Measurements from ENCODE around the gene ZMYND11. TPM values are rescaled to one million over a fixed set of nuclear protein-coding genes. Genes with fewer than 3 reads are reported as not detected.

ZMYND11 gene
- total RNA-seq, 1 experiment from 2014 or later: 88.5 TPM

DNA sequence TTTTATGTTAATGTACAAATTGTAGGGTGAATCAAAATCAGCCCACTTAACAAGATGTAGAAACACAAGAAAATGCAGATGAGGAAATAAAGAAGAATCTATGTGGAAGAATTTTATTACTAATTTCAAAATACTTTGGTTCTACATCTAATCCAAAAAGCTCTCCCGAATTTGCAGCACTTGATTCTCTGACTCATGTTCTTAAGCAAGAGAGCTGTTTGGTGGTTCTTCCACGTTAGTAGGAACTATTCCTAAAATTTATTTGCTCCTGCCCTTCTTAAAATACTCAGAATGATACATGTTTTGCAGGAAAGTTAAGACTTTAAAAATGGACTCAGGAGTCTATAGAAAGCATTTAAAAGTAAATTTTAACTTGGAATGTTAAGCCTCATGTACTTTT lies 91.8 kb downstream of the ZMYND11 start:
- H3K27me3 ChIP-seq (replicated peaks): no peaks in the 10 kb centered on the region
- H3K36me3 ChIP-seq: no peaks in the 10 kb centered on the region
- H3K4me3 ChIP-seq: no peak overlapping the region
- H3K4me1 ChIP-seq (replicated peaks): no peaks in the 10 kb centered on the region
- no peak for DNase-seq (ENCODE audit: low read depth in 1 of 2, low spot score in 2 of 2)
- no peaks in the 10 kb centered on the region for H3K9me3 ChIP-seq (replicated peaks)
- no peak overlapping the region for H3K27ac ChIP-seq

DNA sequence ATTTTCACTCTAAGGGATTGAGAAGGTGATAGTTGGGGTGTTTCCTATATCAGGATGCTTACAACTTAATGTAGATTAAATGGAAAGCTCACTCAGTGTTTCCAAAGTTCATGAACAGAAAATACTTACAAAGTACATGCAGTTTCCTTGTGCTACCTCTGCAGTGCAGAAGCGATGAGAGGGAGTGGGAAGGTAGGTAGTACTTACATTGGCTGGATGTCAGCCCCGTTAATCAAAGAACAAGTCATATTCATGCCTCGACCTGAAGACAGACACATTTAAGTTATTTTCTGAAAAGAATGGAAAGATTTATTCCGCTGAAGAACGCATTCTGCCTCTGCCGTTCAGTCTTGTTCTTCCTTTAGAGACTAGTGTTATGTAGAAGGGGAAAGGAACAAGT lies 93.1 kb downstream of the ZMYND11 start:
- Histone ChIP-seq H3K27ac (no peak overlapping the region), H3K9me3 (replicated peaks) (no peaks in the 10 kb centered on the region), H3K4me1 (replicated peaks) (no peaks in the 10 kb centered on the region), H3K4me3 (no peak overlapping the region), H3K36me3 (no peaks in the 10 kb centered on the region), H3K27me3 (replicated peaks) (no peaks in the 10 kb centered on the region)
- DNase-seq (ENCODE audit: low read depth in 1 of 2, low spot score in 2 of 2): no peak

DNA sequence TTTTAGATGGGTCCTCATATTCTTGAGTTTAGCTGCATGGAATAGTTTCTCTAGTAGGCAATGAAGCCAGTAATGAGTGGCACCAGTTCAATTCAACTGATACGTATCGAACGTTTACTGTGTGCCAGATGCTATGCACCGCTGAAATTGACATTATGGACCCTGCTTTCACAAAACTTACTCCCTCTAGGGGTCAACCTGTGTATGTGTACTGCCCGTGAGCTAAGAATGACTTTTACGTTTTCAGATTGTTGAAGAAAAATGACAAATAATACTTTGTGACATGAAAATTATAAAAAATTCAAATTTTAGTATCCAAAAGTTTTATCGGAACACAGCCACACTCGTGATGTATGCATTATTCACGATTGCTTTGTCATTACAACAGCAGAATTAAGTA lies 95.5 kb downstream of the ZMYND11 start:
- Histone ChIP-seq H3K4me3 (no peak overlapping the region), H3K36me3 (no peaks in the 10 kb centered on the region), H3K27me3 (replicated peaks) (no peaks in the 10 kb centered on the region), H3K4me1 (replicated peaks) (no peaks in the 10 kb centered on the region), H3K27ac (no peak overlapping the region), H3K9me3 (replicated peaks) (no peaks in the 10 kb centered on the region)
- peak in 1 of 2 experiments; percentile 16 for DNase-seq (ENCODE audit: low read depth in 1 of 2, low spot score in 2 of 2)

DNA sequence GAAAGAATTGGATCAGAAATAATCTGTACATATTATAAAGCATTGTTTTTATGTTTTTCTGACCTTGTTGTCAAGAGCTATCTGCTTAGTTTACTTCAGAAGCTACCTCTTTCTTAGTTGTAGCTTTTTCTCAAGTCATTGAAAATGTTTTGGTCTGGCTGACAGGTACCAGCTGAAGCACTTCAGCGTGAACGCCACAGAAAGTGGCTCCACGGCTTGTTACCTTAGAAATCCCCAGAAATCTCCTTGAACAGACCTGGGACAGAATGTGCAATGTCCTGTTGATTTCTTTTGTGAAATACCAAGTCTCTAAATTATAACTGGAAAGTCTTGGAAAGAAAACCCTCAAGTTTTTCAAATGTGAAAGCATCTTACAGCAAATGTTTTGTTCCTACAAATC lies 96.8 kb downstream of the ZMYND11 start:
- Histone ChIP-seq H3K4me1 (replicated peaks) (no peaks in the 10 kb centered on the region), H3K9me3 (replicated peaks) (no peaks in the 10 kb centered on the region)
- DNase-seq (ENCODE audit: low read depth in 1 of 2, low spot score in 2 of 2): no peak

DNA sequence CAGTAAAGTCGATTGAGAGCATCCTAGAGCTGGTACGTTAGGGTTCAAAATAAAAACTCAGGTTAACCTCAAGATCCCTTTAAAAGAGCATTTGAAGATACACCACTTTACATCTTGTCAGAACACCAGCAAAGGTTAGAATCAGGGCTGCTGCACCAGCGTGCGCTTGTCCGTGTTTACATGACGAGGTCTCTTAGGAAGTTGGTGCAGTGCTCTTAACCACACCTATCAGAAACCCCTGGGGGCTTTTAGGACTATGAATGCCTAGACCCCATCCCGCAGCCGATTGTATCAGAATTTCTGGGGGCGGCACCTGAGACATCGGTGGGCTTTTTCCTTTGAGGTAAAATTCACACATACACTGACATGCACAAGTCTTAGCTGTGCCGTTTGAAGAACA lies 97.6 kb downstream of the ZMYND11 start:
- Histone ChIP-seq H3K4me1 (replicated peaks) (no peaks in the 10 kb centered on the region), H3K9me3 (replicated peaks) (no peaks in the 10 kb centered on the region), H3K27ac (no peak overlapping the region), H3K27me3 (replicated peaks) (0 out of 2 replicates have a peak, but pooled peaks cover 2% of the 10 kb centered on the region), H3K4me3 (no peak overlapping the region), H3K36me3 (peaks cover 8% of the 10 kb centered on the region; the same call in 1 of the 2 replicates)
- no peak for DNase-seq (ENCODE audit: low read depth in 1 of 2, low spot score in 2 of 2)

More for the DNA sequence above, 96.8 kb downstream of the ZMYND11 start:
- Histone ChIP-seq H3K36me3 (peaks cover 3% of the 10 kb centered on the region; the same call in 1 of the 2 replicates), H3K4me3 (no peak overlapping the region), H3K27ac (no peak overlapping the region), H3K27me3 (replicated peaks) (no peaks in the 10 kb centered on the region)

DNA sequence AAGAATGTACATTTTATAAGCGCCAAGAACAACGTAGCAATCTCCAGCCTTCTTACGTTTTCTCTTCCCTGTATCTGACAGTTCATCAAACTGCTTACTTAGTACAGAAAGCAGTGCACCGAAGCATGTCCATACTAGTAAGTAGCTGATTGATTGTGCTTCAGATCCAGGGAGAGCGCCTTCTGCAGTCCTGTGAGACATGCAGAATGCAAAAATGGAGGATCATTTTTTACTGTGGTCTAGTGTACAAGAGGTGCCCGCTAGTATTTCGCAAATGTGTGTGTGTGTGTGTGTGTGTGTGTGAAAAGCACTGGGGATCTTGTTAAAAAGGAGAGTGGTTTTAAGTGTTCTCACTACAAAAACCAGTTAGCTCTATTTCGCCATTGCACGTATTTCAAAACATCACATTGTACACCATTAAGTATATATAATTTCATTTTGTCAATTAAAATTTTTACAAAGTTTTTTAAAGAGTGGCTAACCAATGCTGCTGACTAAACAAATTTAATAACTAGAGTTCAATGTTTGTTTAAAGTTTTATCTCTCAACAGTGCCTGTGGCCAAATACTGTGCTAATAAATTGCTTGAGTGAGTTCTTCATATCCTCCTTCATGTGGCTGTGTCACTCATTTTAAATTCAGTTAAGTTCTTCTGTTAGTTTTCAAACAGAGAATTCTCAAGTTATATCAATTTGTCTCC lies 99.6 kb downstream of the ZMYND11 start:
- H3K36me3 ChIP-seq: peaks cover 21% of the 10 kb centered on the region
- no peak for DNase-seq (ENCODE audit: low read depth in 1 of 2, low spot score in 2 of 2)
- H3K27ac ChIP-seq: no peak overlapping the region
- 0 out of 2 replicates have a peak, but pooled peaks cover 2% of the 10 kb centered on the region for H3K27me3 ChIP-seq (replicated peaks)
- no peak overlapping the region for H3K4me3 ChIP-seq
- no peaks in the 10 kb centered on the region for H3K4me1 ChIP-seq (replicated peaks)
- no peaks in the 10 kb centered on the region for H3K9me3 ChIP-seq (replicated peaks)

DNA sequence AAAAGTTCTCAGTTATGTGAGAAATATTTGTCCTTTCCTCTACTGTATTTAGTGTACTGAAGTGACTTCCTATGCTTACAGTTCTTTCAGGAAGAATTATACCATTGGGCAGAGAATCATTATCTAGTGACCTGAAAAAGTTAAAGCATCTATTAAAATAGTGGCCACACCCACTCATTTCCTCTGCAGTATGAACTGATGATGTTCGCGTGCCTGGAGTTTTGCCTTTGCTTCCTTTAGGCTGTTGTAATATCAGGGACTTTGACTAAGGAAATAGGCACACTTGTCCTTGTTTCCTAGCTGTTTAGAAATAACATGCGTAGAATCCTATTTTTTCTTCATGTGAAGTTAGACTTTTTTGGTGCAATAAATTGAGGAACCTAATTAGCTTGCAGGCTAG lies 100.7 kb downstream of the ZMYND11 start:
- Histone ChIP-seq H3K9me3 (replicated peaks) (no peaks in the 10 kb centered on the region), H3K4me3 (no peak overlapping the region), H3K27ac (no peak overlapping the region), H3K36me3 (peaks cover 24% of the 10 kb centered on the region), H3K4me1 (replicated peaks) (no peaks in the 10 kb centered on the region), H3K27me3 (replicated peaks) (0 out of 2 replicates have a peak, but pooled peaks cover 2% of the 10 kb centered on the region)
- DNase-seq (ENCODE audit: low read depth in 1 of 2, low spot score in 2 of 2): no peak

DNA sequence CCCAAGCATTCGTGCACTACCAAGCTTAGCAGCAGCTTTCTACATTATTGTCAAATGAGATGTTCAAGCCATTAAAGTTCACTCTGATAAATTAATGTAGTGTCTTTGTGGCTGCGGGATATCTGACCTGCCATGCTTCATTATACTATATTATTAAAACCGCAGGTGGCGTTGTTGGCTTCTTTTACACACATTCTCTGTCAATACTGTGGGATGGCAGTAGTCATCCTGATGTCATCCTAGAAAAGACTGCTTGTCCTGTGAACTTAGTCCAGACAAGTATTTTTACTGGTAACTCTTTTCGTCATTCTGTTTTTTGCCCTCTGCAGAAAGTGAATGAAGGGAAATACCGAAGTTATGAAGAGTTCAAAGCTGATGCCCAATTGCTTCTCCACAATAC lies 103.9 kb downstream of the ZMYND11 start:
- Histone ChIP-seq H3K9me3 (replicated peaks) (no peaks in the 10 kb centered on the region), H3K36me3 (peaks cover 44% of the 10 kb centered on the region), H3K4me3 (no peak overlapping the region), H3K27me3 (replicated peaks) (0 out of 2 replicates have a peak, but pooled peaks cover 2% of the 10 kb centered on the region), H3K4me1 (replicated peaks) (no peaks in the 10 kb centered on the region), H3K27ac (no peak overlapping the region)
- no peak for DNase-seq (ENCODE audit: low read depth in 1 of 2, low spot score in 2 of 2)

DNA sequence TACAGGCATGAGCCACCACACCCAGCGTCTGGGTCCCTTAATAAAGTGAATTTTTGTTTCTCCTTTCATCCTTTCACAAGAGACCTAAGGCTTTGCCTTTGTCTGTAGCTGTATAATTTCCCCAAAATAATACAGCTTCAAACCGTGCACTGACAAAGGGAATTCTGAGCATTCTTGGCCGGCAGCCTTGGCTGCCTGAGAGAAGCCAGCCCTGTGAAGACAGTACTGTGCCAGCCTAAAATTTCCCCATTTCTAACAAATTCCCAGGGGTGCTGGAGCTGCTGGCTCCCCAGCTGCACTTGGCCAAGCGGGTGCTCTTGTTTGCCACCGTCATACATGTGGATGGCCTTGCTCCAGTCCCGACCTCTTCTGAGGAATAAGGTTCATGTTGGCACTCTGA lies 106.2 kb downstream of the ZMYND11 start:
- Histone ChIP-seq H3K4me1 (replicated peaks) (no peaks in the 10 kb centered on the region), H3K9me3 (replicated peaks) (no peaks in the 10 kb centered on the region), H3K27me3 (replicated peaks) (0 out of 2 replicates have a peak, but pooled peaks cover 2% of the 10 kb centered on the region), H3K4me3 (no peak overlapping the region), H3K27ac (no peak overlapping the region), H3K36me3 (peaks cover 53% of the 10 kb centered on the region)
- DNase-seq (ENCODE audit: low read depth in 1 of 2, low spot score in 2 of 2): no peak

DNA sequence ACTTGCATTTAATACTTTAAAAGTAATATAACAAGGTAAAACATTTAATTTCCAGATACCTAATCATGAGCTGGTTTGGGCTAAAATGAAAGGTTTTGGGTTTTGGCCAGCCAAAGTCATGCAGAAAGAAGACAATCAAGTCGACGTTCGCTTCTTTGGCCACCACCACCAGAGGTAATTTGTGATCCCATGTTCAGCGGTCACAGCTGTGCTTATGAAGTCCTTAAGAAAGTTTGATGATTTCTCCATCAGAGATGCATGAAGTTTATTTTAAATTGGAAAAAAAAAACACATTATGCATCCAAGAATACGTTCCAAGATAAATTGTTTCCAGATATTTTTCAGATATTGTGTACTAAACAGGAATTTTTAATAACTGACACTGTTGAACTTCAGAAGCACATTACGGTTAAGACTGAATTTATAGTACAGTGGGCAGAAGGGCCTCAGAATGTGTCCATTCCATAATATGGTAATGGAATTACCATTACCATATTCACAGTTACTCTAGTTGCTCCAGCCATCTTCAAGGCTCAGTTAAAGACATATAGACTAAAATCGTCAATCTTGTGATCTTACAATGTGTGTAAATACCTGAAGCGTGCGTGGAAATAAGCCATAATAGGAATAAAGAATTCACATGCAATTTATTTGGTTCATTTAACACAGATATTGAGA lies 106.8 kb downstream of the ZMYND11 start:
- Histone ChIP-seq H3K36me3 (peaks cover 56% of the 10 kb centered on the region), H3K4me3 (no peak overlapping the region), H3K4me1 (replicated peaks) (no peaks in the 10 kb centered on the region), H3K27ac (no peak overlapping the region), H3K27me3 (replicated peaks) (0 out of 2 replicates have a peak, but pooled peaks cover 2% of the 10 kb centered on the region), H3K9me3 (replicated peaks) (no peaks in the 10 kb centered on the region)
- no peak for DNase-seq (ENCODE audit: low read depth in 1 of 2, low spot score in 2 of 2)

DNA sequence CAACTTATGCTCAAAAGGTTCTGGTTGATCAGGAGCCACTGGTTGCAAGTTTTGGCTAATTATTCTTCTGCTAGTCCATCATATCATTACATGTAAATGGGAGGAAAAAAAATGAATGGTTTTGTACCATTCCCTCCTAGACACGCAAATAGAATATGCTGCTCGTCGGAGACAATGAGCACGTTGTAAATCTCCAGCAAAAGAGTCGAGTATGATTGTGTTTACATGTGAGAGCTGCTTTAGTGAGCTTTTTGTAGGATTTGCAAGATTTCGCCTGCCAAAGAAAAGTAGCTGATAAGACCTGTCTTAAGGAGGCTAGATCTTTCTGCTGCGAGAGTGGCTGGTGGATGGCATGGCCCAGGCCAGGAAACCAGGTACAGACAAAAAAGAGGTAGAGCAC lies 109.0 kb downstream of the ZMYND11 start:
- Histone ChIP-seq H3K36me3 (peaks cover 65% of the 10 kb centered on the region), H3K27me3 (replicated peaks) (no peaks in the 10 kb centered on the region), H3K4me1 (replicated peaks) (no peaks in the 10 kb centered on the region), H3K27ac (no peak overlapping the region), H3K9me3 (replicated peaks) (no peaks in the 10 kb centered on the region), H3K4me3 (no peak overlapping the region)
- no peak for DNase-seq (ENCODE audit: low read depth in 1 of 2, low spot score in 2 of 2)

DNA sequence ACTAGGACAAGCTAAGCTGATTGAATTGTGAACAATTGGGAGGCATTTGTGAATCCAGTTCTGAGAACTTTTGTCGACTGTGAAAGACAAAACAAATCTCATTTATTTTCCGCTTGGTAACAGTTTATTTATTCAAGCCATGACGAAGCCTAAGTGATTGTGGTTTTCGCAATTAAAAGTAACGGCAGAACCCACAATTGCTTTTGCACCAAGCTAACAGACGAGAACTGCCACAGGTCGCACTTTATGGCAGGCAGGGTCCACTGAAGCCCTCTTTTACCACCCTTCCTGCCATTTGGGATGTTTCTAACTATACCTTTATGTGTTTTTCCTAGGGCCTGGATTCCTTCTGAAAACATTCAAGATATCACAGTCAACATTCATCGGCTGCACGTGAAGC lies 111.2 kb downstream of the ZMYND11 start:
- no peaks in the 10 kb centered on the region for H3K9me3 ChIP-seq (replicated peaks)
- DNase-seq (ENCODE audit: low read depth in 1 of 2, low spot score in 2 of 2): no peak
- no peak overlapping the region for H3K4me3 ChIP-seq
- no peak overlapping the region for H3K27ac ChIP-seq
- H3K27me3 ChIP-seq (replicated peaks): no peaks in the 10 kb centered on the region
- H3K36me3 ChIP-seq: peaks cover 63% of the 10 kb centered on the region
- H3K4me1 ChIP-seq (replicated peaks): no peaks in the 10 kb centered on the region

DNA sequence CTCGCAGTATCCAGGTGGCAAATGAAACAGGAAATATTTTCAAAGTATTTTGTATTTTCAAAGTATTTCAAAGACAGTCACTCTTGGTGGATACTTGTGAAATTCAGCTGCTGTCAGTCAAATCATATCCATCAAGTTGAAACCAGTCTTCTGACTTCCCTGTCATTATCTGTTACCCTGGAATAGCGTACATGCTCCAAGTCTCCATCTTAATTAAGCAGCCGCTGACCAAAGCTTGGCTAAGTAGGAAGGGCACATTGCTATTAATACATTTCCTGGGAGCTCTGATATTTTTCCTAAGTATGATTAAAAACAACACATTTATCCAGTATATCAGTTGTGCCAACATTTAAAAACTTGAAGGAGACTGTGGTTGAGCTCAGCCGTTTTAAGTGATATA lies 112.2 kb downstream of the ZMYND11 start:
- Histone ChIP-seq H3K4me3 (no peak overlapping the region), H3K9me3 (replicated peaks) (no peaks in the 10 kb centered on the region), H3K36me3 (peaks cover 62% of the 10 kb centered on the region), H3K27me3 (replicated peaks) (no peaks in the 10 kb centered on the region), H3K27ac (no peak overlapping the region), H3K4me1 (replicated peaks) (no peaks in the 10 kb centered on the region)
- DNase-seq (ENCODE audit: low read depth in 1 of 2, low spot score in 2 of 2): no peak

DNA sequence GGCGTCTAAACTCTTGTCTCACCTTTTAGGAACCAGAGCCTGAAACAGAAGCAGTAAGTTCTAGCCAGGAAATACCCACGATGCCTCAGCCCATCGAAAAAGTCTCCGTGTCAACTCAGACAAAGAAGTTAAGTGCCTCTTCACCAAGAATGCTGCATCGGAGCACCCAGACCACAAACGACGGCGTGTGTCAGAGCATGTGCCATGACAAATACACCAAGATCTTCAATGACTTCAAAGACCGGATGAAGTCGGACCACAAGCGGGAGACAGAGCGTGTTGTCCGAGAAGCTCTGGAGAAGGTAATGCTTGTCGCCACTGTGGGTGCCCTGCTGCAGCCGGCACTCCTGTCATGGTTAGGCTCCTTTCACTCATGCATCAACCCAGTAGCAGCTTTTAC lies 113.1 kb downstream of the ZMYND11 start:
- Histone ChIP-seq H3K4me3 (no peak overlapping the region), H3K27me3 (replicated peaks) (no peaks in the 10 kb centered on the region), H3K36me3 (peaks cover 64% of the 10 kb centered on the region), H3K4me1 (replicated peaks) (no peaks in the 10 kb centered on the region), H3K9me3 (replicated peaks) (no peaks in the 10 kb centered on the region), H3K27ac (no peak overlapping the region)
- no peak for DNase-seq (ENCODE audit: low read depth in 1 of 2, low spot score in 2 of 2)

Data from SJSA1 (cell line).